HG03025 (cell line): ENCODE results near the gene FAM227B.
"Not testable (repeated sequence)": the region's sequence is repeated elsewhere in the genome, so short reads cannot be mapped to it uniquely, and the experiment has no call there.

Source experiments
- ATAC-seq: cut with Tn5 transposase; IDR thresholded peaks from one replicate; pipeline ENCODE4 v1.9.1; 2021; ENCODE audit warnings: mild to moderate bottlenecking, moderate library complexity; ENCODE audit not compliant: unreplicated experiment, low FRiP score

The FAM227B gene

GRCh38 chr15:49402515-49403296 lies 217.9 kb downstream of the FAM227B start:
- not testable (repeated sequence) for ATAC-seq

GRCh38 chr15:49387471-49387870 lies 233.1 kb downstream of the FAM227B start:
- ATAC-seq = no peak

GRCh38 chr15:49383266-49383665 lies 237.4 kb downstream of the FAM227B start:
- ATAC-seq = no peak

- no peak for ATAC-seq
Measured at GRCh38 chr15:49382394-49382793, 238.2 kb downstream of the FAM227B start.

- ATAC-seq = no peak
Measured at GRCh38 chr15:49380912-49381311, 239.7 kb downstream of the FAM227B start.

GRCh38 chr15:49379996-49380395 lies 240.6 kb downstream of the FAM227B start:
- no peak for ATAC-seq

GRCh38 chr15:49372366-49372765 lies 248.3 kb downstream of the FAM227B start:
- ATAC-seq = no peak

GRCh38 chr15:49370782-49371181 lies 249.8 kb downstream of the FAM227B start:
- ATAC-seq = no peak

- no peak for ATAC-seq
Measured at GRCh38 chr15:49366496-49366895, 254.1 kb downstream of the FAM227B start.

GRCh38 chr15:49361370-49361769 lies 259.2 kb downstream of the FAM227B start:
- ATAC-seq = no peak

- ATAC-seq = not testable (repeated sequence)
Measured at GRCh38 chr15:49354439-49354838, 266.2 kb downstream of the FAM227B start.

- ATAC-seq = no peak
Measured at GRCh38 chr15:49343546-49343945, 277.1 kb downstream of the FAM227B start.

GRCh38 chr15:49339656-49340055 lies 281.0 kb downstream of the FAM227B start:
- ATAC-seq = no peak

GRCh38 chr15:49331951-49332350 lies 288.7 kb downstream of the FAM227B start:
- ATAC-seq = no peak

- ATAC-seq = no peak
Measured at GRCh38 chr15:49331442-49331841, 289.2 kb downstream of the FAM227B start.

- no peak for ATAC-seq
Measured at GRCh38 chr15:49330166-49330565, 290.5 kb downstream of the FAM227B start.

- ATAC-seq = no peak
Measured at GRCh38 chr15:49328941-49329340, 291.7 kb downstream of the FAM227B start.

- ATAC-seq = no peak
Measured at GRCh38 chr15:49327927-49328326, 292.7 kb downstream of the FAM227B start.

- no peak for ATAC-seq
Measured at GRCh38 chr15:49323207-49323606, 297.4 kb downstream of the FAM227B start.

GRCh38 chr15:49320351-49320750 lies 300.3 kb downstream of the FAM227B start:
- no peak for ATAC-seq

- ATAC-seq = no peak
Measured at GRCh38 chr15:49315391-49315823, 305.2 kb downstream of the FAM227B start.

- ATAC-seq = no peak
Measured at GRCh38 chr15:49314716-49315115, 305.9 kb downstream of the FAM227B start.
